Germinal center (tissue), 1 donor: ENCODE results near the gene NBL1.

Experiments used
- DNase-seq: peaks from one replicate; pipeline ENCODE4 v3.0.0; 2012; ENCODE audit warnings: mixed read lengths, low spot score

The NBL1 gene

GRCh38 chr1:19643602-19644394 is at the start of gene NBL1:
TSS of gene NBL1 (plus strand) at chr1:19644311. CDS start at chr1:19655031, 10,720 bp downstream.
- peak; percentile 66 for DNase-seq

- peak; percentile 6 for DNase-seq
These were observed 47.9 kb upstream of the NBL1 start for GRCh38 chr1:19596065-19596713.

- DNase-seq = peak; percentile 93
These were observed 47.2 kb upstream of the NBL1 start for GRCh38 chr1:19596714-19597495.

- DNase-seq = no peak
These were observed 46.4 kb upstream of the NBL1 start for GRCh38 chr1:19597496-19598309.

GRCh38 chr1:19599810-19600209 is 44.3 kb upstream of the NBL1 start:
- DNase-seq = no peak

- no peak for DNase-seq
These were observed 41.6 kb upstream of the NBL1 start for GRCh38 chr1:19602486-19602885.

- no peak for DNase-seq
These were observed 38.1 kb upstream of the NBL1 start for GRCh38 chr1:19605967-19606366.

- no peak for DNase-seq
These were observed 37.1 kb upstream of the NBL1 start for GRCh38 chr1:19606817-19607642.

- no peak for DNase-seq
These were observed 35.9 kb upstream of the NBL1 start for GRCh38 chr1:19608232-19608631.

- DNase-seq = no peak
These were observed 33.7 kb upstream of the NBL1 start for GRCh38 chr1:19610282-19610981.

- no peak for DNase-seq
These were observed 31.6 kb upstream of the NBL1 start for GRCh38 chr1:19612530-19612929.

GRCh38 chr1:19613171-19613703 is 30.9 kb upstream of the NBL1 start:
- DNase-seq = no peak

- DNase-seq = no peak
These were observed 28.7 kb upstream of the NBL1 start for GRCh38 chr1:19615438-19615837.

GRCh38 chr1:19616489-19616888 is 27.6 kb upstream of the NBL1 start:
- no peak for DNase-seq

- no peak for DNase-seq
These were observed 26.7 kb upstream of the NBL1 start for GRCh38 chr1:19617376-19617775.

GRCh38 chr1:19618428-19618827 is 25.7 kb upstream of the NBL1 start:
- DNase-seq = no peak

GRCh38 chr1:19619697-19620384 is 24.3 kb upstream of the NBL1 start:
- no peak for DNase-seq

- no peak for DNase-seq
These were observed 23.3 kb upstream of the NBL1 start for GRCh38 chr1:19620786-19621185.

GRCh38 chr1:19621274-19621950 is 22.7 kb upstream of the NBL1 start:
- no peak for DNase-seq
